ENCODE data around the gene VWA7. TPM values are rescaled to one million over a fixed set of nuclear protein-coding genes. Genes with fewer than 3 reads are reported as not detected.

The VWA7 gene
- total RNA-seq, 1 donor from 2014 or later: 0.26 TPM

DNA sequence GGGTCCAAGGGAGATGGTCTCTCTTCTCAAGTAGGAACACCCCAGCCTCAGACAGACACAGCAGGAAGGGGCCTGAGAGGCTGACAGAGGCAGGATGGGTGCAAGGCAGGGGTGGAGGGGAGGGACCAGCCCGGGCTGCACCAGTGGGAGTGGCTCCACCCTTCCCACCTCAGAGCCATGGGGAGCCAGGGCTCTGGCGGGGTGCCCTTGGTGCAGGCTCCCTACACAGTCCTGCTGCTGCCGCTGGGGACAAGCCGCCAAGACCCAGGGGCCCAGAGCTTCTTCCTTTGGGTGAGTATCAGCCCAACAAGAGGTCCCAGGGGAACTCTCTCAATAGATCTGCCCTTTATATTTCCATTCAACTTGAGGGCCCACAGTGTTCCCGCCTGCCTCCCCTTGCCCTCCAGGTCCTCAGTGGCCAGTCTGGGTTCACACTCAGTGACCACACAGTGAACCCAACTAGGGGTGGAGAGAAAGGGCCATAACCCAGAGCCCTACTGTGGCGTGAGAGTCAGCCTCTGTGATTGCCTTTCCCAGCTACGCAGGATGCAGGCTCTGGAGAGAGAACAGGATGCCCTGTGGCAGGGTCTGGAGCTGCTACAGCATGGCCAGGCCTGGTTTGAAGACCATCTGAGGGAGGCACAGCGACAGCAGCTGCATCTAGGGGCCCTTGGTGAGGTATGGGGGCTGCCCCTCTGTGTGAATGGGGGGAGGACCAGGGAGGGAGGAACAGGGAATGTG lies 14.1 kb downstream of the VWA7 start:
- TF ChIP-seq, protein P1, sequence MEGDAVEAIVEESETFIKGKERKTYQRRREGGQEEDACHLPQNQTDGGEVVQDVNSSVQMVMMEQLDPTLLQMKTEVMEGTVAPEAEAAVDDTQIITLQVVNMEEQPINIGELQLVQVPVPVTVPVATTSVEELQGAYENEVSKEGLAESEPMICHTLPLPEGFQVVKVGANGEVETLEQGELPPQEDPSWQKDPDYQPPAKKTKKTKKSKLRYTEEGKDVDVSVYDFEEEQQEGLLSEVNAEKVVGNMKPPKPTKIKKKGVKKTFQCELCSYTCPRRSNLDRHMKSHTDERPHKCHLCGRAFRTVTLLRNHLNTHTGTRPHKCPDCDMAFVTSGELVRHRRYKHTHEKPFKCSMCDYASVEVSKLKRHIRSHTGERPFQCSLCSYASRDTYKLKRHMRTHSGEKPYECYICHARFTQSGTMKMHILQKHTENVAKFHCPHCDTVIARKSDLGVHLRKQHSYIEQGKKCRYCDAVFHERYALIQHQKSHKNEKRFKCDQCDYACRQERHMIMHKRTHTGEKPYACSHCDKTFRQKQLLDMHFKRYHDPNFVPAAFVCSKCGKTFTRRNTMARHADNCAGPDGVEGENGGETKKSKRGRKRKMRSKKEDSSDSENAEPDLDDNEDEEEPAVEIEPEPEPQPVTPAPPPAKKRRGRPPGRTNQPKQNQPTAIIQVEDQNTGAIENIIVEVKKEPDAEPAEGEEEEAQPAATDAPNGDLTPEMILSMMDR (IDR thresholded peaks at IDR 0.05; ENCODE audit: insufficient read depth, low read length, severe bottlenecking): no peak
- H3K27me3 ChIP-seq (ENCODE audit: control insufficient read depth, insufficient read depth, low read length): no peaks in the 10 kb centered on the region
- DNase-seq (ENCODE audit: low read depth) (no peak), FAIRE-seq (no peak)
- H3K36me3 ChIP-seq (ENCODE audit: control insufficient read depth, insufficient read depth, low read length): peaks cover 11% of the 10 kb centered on the region
- no peak overlapping the region for H3K4me3 ChIP-seq (ENCODE audit: low read depth, low read length)

DNA sequence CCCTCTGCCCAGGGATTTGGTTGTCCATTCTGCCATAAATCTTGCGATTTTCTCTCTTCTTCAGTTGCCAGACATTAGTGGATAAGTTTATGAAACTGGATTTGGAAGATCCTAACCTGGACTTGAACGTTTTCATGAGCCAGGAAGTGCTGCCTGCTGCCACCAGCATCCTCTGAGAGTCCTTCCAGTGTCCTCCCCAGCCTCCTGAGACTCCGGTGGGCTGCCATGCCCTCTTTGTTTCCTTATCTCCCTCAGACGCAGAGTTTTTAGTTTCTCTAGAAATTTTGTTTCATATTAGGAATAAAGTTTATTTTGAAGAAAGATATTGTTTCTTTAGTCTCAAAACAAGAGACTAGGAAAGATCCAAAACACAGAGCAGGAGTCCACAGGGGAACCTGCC lies 14.8 kb downstream of the VWA7 start, which contains the start of gene SAPCD1:
TSS of gene SAPCD1 (plus strand) at position 301 of the 400 bp plus-strand sequence. CDS start 399 bp downstream, outside the sequence.
- H3K36me3 ChIP-seq (ENCODE audit: control insufficient read depth, insufficient read depth, low read length): peaks cover 11% of the 10 kb centered on the region
- no peak for FAIRE-seq
- H3K27me3 ChIP-seq (ENCODE audit: control insufficient read depth, insufficient read depth, low read length): no peaks in the 10 kb centered on the region
- no peak within 1 kb of the TSS for H3K4me3 ChIP-seq (ENCODE audit: low read depth, low read length)
- no peak for DNase-seq (ENCODE audit: low read depth)
- TF ChIP-seq, protein P1 (IDR thresholded peaks at IDR 0.05; ENCODE audit: insufficient read depth, low read length, severe bottlenecking): no peak

DNA sequence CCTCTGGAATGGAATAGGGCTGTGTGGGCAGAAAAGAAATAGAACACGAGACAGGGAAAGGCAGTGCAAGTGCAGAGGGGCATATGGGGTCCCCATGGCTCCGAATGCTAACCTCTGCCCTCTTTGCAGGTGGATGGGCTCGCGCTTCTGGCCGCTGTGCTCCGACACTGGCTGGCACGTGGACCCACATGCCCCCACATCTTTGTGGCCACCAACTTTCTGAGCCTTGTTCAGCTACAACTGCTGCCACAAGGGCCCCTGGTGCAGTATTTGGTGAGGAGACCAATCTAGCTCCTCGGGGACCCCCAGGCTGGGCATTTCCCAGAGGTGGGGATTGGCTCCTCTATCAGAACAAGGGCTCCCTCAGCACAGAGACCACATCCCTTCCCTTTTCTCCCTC lies 15.8 kb downstream of the VWA7 start:
- FAIRE-seq: no peak
- Histone ChIP-seq H3K27me3 (ENCODE audit: control insufficient read depth, insufficient read depth, low read length) (no peaks in the 10 kb centered on the region), H3K4me3 (ENCODE audit: low read depth, low read length) (no peak overlapping the region), H3K36me3 (ENCODE audit: control insufficient read depth, insufficient read depth, low read length) (peaks cover 11% of the 10 kb centered on the region)
- DNase-seq (ENCODE audit: low read depth): no peak
- TF ChIP-seq, protein P1 (IDR thresholded peaks at IDR 0.05; ENCODE audit: insufficient read depth, low read length, severe bottlenecking): no peak

DNA sequence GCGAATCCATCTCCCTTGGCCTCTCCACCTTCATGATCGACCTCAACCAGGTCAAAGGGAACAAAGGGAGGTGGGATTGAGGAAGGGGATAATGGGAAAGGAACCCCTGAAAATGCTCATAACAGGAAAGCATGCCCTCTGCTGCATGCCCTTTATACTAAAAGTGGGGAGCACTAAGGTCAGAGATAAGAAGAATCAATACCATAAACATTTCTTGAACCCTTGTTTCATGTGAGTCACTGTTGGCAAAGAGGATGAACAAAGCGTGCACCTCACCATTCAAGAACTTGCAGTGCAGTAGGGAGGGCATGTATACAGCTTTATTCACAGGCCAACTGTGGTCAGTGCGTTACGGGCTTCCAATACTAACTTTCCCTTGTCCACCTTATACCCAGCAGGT lies 16.3 kb downstream of the VWA7 start:
- H3K4me3 ChIP-seq (ENCODE audit: low read depth, low read length): no peak overlapping the region
- TF ChIP-seq, protein P1 (IDR thresholded peaks at IDR 0.05; ENCODE audit: insufficient read depth, low read length, severe bottlenecking): no peak
- peaks cover 11% of the 10 kb centered on the region for H3K36me3 ChIP-seq (ENCODE audit: control insufficient read depth, insufficient read depth, low read length)
- FAIRE-seq (no peak), DNase-seq (ENCODE audit: low read depth) (no peak)
- H3K27me3 ChIP-seq (ENCODE audit: control insufficient read depth, insufficient read depth, low read length): no peaks in the 10 kb centered on the region

DNA sequence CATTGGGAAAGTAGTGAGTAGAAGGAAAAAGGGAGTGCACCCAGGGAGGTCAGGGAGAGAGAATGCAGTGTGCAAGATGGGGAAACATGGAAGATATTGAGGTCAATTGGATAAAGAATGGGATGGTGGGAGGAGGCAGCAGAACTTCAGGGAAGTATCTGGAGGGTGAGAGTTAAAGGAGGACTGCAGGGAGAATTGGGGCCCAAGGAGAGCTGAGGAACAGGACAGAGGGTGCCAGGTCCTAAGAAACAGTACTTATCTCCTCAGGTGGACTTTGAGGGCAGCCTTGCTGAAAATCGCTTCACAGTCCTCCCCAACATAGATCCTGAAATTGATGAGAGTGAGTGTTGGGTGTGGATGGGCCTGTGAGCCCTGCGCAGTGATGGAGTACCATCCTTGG lies 18.8 kb downstream of the VWA7 start:
- peaks cover 11% of the 10 kb centered on the region for H3K36me3 ChIP-seq (ENCODE audit: control insufficient read depth, insufficient read depth, low read length)
- TF ChIP-seq, protein P1 (IDR thresholded peaks at IDR 0.05; ENCODE audit: insufficient read depth, low read length, severe bottlenecking): no peak
- DNase-seq (ENCODE audit: low read depth) (no peak), FAIRE-seq (no peak)
- H3K4me3 ChIP-seq (ENCODE audit: low read depth, low read length): no peak overlapping the region
- no peaks in the 10 kb centered on the region for H3K27me3 ChIP-seq (ENCODE audit: control insufficient read depth, insufficient read depth, low read length)

Data from bronchial epithelial cell (primary cell).